ENCODE results near the gene INSM2.

The INSM2 gene

DNA sequence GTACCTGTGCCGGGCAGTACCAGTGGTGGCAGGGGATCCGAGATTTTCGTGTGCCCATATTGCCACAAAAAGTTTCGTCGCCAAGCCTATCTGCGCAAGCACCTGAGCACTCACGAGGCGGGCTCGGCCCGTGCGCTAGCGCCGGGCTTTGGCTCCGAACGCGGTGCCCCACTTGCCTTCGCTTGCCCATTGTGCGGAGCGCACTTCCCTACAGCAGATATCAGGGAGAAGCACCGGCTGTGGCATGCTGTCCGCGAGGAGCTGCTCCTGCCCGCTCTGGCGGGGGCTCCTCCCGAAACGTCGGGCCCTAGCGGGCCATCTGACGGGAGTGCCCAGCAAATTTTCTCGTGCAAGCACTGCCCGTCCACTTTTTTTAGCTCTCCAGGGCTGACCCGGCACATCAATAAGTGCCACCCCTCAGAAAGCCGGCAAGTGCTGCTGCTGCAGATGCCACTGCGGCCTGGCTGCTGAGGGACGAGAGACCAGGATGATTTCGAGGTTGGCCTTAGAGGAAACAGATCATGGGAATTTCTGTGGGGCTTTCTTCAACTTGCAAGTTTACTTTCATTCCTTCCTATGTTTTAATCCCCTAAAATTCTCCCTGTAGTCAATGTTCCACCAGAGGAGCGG, 1.6 kb downstream of the INSM2 start:
- DNase-seq (ENCODE audit: insufficient read length, low spot score) (no peak), FAIRE-seq (no peak)

DNA sequence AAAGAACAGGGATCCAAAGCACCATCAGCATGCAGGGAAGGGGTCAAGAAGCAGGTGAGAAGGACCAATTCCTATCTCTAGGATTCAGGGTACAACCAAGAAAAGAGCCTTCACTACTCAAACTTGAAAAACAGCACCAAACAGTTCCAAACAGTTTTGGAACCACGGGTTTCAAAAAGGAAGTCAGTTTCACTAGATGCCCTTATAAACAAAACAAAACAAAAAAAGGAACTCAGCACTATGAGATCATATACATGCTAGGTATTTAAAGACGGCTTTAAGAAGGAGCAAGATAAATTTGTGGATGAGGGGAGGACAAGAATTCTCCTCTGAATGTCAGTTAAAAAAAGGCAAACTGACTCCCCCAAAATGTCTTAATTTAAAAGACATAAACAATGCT, 6.0 kb downstream of the INSM2 start:
- FAIRE-seq (no peak), DNase-seq (ENCODE audit: insufficient read length, low spot score) (no peak)
- no peak for TF ChIP-seq TAF1 (IDR thresholded peaks at IDR 0.05; ENCODE audit: low read depth, low read length)
- TF ChIP-seq SPI1 (IDR thresholded peaks at IDR 0.05; ENCODE audit: low read depth, low read length): peak; percentile 55; the same call in 1 of the 2 replicates

More for the DNA sequence above, 1.6 kb downstream of the INSM2 start:
- no peak for TF ChIP-seq POLR2AphosphoS5 (IDR thresholded peaks at IDR 0.05; ENCODE audit: low read depth, low read length)
- TF ChIP-seq PAX5 (IDR thresholded peaks at IDR 0.05; ENCODE audit: insufficient read depth, low read length, severe bottlenecking): no peak
- no peak for TF ChIP-seq POLR2A (IDR thresholded peaks at IDR 0.05; ENCODE audit: low read depth, low read length)
- no peak for TF ChIP-seq SPI1 (IDR thresholded peaks at IDR 0.05; ENCODE audit: low read depth, low read length)
- TF ChIP-seq TAF1 (IDR thresholded peaks at IDR 0.05; ENCODE audit: low read depth, low read length): no peak
- TF ChIP-seq POU2F2 (IDR thresholded peaks at IDR 0.05; ENCODE audit: low read depth, low read length): no peak

DNA sequence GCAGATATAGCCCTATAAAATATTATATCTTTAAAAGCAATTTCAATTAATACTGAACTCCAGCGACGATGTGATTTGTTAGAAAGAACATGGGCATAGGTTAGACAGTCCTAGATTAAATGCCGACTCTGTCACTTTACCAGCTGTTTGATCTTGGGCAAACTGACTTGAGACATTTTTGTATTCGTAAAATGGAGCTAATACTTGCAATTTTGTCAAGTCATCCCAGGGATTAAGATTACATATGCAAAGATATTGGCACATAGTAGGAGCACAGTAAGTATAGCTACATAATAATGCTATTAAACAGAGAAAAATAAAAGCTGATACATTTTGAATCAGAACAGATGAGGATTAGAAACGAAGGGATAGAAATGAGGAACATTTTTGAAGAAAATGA, 9.0 kb downstream of the INSM2 start:
- no peak for TF ChIP-seq POLR2A (IDR thresholded peaks at IDR 0.05; ENCODE audit: low read depth, low read length)
- no peak for TF ChIP-seq PAX5 (IDR thresholded peaks at IDR 0.05; ENCODE audit: insufficient read depth, low read length, severe bottlenecking)
- no peak for TF ChIP-seq POLR2AphosphoS5 (IDR thresholded peaks at IDR 0.05; ENCODE audit: low read depth, low read length)
- TF ChIP-seq POU2F2 (IDR thresholded peaks at IDR 0.05; ENCODE audit: low read depth, low read length): no peak
- TF ChIP-seq TAF1 (IDR thresholded peaks at IDR 0.05; ENCODE audit: low read depth, low read length): no peak
- no peak for TF ChIP-seq SPI1 (IDR thresholded peaks at IDR 0.05; ENCODE audit: low read depth, low read length)
- FAIRE-seq (no peak), DNase-seq (ENCODE audit: insufficient read length, low spot score) (no peak)

DNA sequence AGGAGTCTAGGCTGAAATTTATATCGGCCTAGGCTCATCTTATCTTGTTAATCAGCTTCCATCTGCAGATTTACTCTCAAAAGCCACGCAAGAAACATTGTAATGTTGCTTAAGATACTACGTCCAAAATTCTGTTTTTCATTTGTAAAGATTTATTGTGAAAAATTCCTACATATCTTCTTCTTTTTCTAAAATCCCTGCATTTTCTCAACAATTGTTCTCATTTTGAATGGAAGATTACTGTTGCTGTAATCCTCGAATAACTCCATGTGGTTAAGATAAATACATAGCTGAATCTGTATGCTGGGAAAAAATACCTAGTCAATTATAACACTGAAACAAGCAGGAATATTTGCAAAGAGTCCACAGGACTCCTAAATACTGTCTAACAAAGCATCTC, 15.6 kb downstream of the INSM2 start:
- FAIRE-seq (no peak), DNase-seq (ENCODE audit: insufficient read length, low spot score) (no peak)

DNA sequence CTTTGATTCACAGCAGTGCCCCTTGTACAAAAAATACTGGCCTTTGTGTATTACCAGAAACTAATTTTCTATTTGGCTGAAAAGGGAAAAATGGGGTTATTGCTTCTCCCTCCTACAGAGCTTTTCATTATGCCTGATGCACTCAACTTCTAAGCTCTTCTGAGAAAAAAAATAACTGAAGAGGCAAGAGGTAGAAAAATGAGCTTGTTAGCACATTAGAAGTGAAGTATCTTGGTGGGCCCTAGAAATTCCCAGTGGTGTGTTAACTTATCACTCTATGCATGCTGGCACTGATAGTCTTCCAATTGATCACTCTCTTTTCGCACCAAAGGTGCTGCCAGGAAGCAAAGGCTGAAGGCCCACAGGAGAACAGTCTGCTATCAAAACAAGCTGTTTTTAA, 17.1 kb downstream of the INSM2 start:
- TF ChIP-seq POLR2A (IDR thresholded peaks at IDR 0.05; ENCODE audit: low read depth, low read length) (no peak), SPI1 (IDR thresholded peaks at IDR 0.05; ENCODE audit: low read depth, low read length) (no peak), POLR2AphosphoS5 (IDR thresholded peaks at IDR 0.05; ENCODE audit: low read depth, low read length) (no peak)
- DNase-seq (ENCODE audit: insufficient read length, low spot score) (no peak), FAIRE-seq (no peak)

More for the DNA sequence above, 15.6 kb downstream of the INSM2 start:
- TF ChIP-seq POU2F2 (IDR thresholded peaks at IDR 0.05; ENCODE audit: low read depth, low read length) (no peak), PAX5 (IDR thresholded peaks at IDR 0.05; ENCODE audit: insufficient read depth, low read length, severe bottlenecking) (no peak)

DNA sequence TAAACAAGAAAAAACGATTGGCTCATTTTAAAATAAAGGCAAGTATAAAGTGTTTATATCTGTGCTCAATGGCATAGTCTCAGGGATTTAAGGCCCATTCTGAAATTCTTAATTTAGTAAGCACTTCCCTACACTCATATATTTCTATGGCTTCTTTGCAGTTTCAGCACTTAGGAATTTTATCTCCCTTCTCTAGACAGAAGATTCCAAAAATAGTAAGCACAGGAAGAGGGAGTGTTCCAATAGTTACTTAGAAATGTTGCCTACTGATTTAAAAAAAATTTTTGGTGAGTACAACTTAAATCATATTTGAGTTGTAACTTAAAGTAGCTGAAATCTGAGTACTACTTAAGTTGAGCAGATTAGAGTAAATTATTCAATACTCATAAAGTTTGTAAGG, 19.8 kb downstream of the INSM2 start:
- DNase-seq (ENCODE audit: insufficient read length, low spot score) (no peak), FAIRE-seq (no peak)
- TF ChIP-seq POU2F2 (IDR thresholded peaks at IDR 0.05; ENCODE audit: low read depth, low read length) (no peak), TAF1 (IDR thresholded peaks at IDR 0.05; ENCODE audit: low read depth, low read length) (no peak), SPI1 (IDR thresholded peaks at IDR 0.05; ENCODE audit: low read depth, low read length) (no peak), POLR2AphosphoS5 (IDR thresholded peaks at IDR 0.05; ENCODE audit: low read depth, low read length) (no peak), PAX5 (IDR thresholded peaks at IDR 0.05; ENCODE audit: insufficient read depth, low read length, severe bottlenecking) (no peak), POLR2A (IDR thresholded peaks at IDR 0.05; ENCODE audit: low read depth, low read length) (no peak)

DNA sequence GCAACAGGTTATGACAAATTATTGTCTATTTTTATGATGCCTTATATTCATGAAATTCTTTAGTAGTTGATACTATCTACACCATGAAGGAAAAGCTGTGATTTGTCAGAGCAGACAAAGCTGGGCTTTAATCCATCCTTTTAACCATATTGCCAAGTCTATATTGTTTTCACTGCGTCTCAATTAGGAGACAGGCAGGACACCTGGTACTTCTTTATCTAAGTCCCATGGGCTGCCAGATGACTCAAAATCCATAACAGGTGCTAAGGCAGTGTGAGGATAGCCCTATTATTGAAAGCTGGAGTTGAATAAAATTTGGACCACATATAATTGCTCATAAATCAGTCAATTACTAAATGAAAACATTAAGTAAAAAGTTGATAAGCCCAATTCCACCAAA, 22.6 kb downstream of the INSM2 start:
- no peak for DNase-seq (ENCODE audit: insufficient read length, low spot score)
- TF ChIP-seq TAF1 (IDR thresholded peaks at IDR 0.05; ENCODE audit: low read depth, low read length) (no peak), PAX5 (IDR thresholded peaks at IDR 0.05; ENCODE audit: insufficient read depth, low read length, severe bottlenecking) (no peak), SPI1 (IDR thresholded peaks at IDR 0.05; ENCODE audit: low read depth, low read length) (no peak)
- FAIRE-seq: no peak

DNA sequence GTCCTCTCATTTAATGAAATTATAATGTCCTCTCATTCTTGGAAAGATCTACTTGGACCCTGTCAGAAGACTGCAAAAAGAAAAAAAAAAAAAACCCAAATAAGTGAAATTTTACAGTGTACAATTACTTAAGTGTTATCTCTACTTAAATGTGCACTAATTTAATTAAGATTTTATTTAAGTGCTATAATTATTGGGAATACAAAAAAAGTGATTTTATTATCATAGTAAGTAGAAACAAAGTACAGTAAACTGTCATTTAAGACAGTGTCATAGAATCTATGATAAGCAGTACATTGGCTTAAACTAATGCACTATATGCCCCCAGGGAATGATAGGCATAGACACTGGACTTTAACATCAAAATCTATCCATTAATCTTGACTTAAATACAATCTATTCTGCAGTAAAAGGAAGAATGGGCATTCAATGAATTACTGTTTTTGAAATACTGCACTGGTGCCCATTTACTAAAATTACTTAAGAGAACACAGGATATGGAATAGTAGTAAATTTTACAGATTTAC, 23.3 kb downstream of the INSM2 start:
- TF ChIP-seq SPI1 (IDR thresholded peaks at IDR 0.05; ENCODE audit: low read depth, low read length) (no peak), POLR2A (IDR thresholded peaks at IDR 0.05; ENCODE audit: low read depth, low read length) (no peak), POLR2AphosphoS5 (IDR thresholded peaks at IDR 0.05; ENCODE audit: low read depth, low read length) (no peak), PAX5 (IDR thresholded peaks at IDR 0.05; ENCODE audit: insufficient read depth, low read length, severe bottlenecking) (no peak), TAF1 (IDR thresholded peaks at IDR 0.05; ENCODE audit: low read depth, low read length) (no peak), POU2F2 (IDR thresholded peaks at IDR 0.05; ENCODE audit: low read depth, low read length) (no peak)
- FAIRE-seq (no peak), DNase-seq (ENCODE audit: insufficient read length, low spot score) (no peak)

DNA sequence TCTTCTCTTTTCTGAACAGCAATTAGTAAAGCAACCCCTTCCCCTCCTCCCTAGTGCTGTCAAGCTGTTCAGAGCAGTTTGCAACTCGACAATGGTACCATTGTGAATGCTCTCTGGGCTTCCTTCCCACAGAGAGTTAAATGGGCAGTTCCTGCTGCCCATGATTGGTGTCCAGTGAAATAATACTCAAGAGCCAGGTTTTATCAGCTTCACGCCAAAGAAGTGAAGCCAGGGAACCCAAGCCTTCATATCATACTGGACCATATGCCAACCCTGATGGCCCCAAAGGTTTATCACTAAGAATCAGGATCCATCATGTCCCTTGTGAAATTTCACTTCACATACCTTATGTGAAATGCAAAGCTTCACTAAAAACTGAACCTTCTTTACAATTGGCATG, 24.7 kb downstream of the INSM2 start:
- TF ChIP-seq SPI1 (IDR thresholded peaks at IDR 0.05; ENCODE audit: low read depth, low read length) (no peak), POU2F2 (IDR thresholded peaks at IDR 0.05; ENCODE audit: low read depth, low read length) (no peak), TAF1 (IDR thresholded peaks at IDR 0.05; ENCODE audit: low read depth, low read length) (no peak), PAX5 (IDR thresholded peaks at IDR 0.05; ENCODE audit: insufficient read depth, low read length, severe bottlenecking) (no peak), POLR2A (IDR thresholded peaks at IDR 0.05; ENCODE audit: low read depth, low read length) (no peak), POLR2AphosphoS5 (IDR thresholded peaks at IDR 0.05; ENCODE audit: low read depth, low read length) (no peak)
- FAIRE-seq (no peak), DNase-seq (ENCODE audit: insufficient read length, low spot score) (no peak)

DNA sequence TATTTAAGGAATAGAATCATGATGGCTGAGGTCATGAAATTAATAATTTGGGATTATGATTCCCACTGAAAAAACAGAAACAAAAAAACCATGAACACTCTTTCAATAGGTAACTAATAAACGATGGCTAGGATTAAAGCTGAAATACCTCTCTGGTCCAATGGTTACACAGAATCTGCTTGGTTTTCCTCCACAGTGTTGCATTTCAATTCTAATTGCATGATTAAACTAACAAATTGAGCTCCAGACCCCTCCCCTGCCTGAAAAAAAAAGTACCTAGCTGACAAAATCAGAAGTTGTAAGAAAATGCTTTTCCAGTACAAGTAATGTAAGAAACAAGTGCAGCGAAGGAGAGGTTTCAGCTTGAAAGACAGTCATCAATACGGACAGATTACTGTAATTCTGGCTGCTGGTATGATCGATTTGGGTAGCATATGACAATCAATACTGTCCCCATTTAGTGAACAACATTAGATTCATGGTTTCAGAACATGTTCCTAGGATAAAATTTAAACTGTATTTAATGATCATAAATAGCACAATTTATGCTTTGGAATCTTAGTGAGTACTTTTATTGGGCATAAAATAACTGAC, 32.0 kb downstream of the INSM2 start:
- DNase-seq (ENCODE audit: insufficient read length, low spot score): no peak

More for the DNA sequence above, 32.0 kb downstream of the INSM2 start:
- FAIRE-seq: no peak
- TF ChIP-seq TAF1 (IDR thresholded peaks at IDR 0.05; ENCODE audit: low read depth, low read length) (no peak), POLR2AphosphoS5 (IDR thresholded peaks at IDR 0.05; ENCODE audit: low read depth, low read length) (no peak), PAX5 (IDR thresholded peaks at IDR 0.05; ENCODE audit: insufficient read depth, low read length, severe bottlenecking) (no peak), SPI1 (IDR thresholded peaks at IDR 0.05; ENCODE audit: low read depth, low read length) (no peak)
